Neural progenitor cell (in vitro differentiated cells): ENCODE results near the gene ARHGEF38.

Source experiments
- EZH2 ChIP-seq: fragments of 200-600 bp; sonication (generic); IDR thresholded peaks from 2 replicates; pipeline ENCODE4 v1.6.1; 2017; ENCODE audit warnings: antibody characterized with exemption, mild to moderate bottlenecking, moderate library complexity
- EZH2phosphoT487 ChIP-seq: fragments of 200-600 bp; sonication (generic); IDR thresholded peaks from 2 replicates; pipeline ENCODE4 v1.6.1; 2017; ENCODE audit warnings: antibody characterized with exemption

GRCh38 chr4:105598052-105598451 lies 45.6 kb downstream of the ARHGEF38 start:
- TF ChIP-seq EZH2, result no peak
- TF ChIP-seq EZH2phosphoT487, result no peak
